DOHH2 (cell line): ENCODE data around the gene C19orf47.

Experiments
- CTCF ChIP-seq: fragments of 200-600 bp; sonication (generic); IDR thresholded peaks from one replicate; pipeline ENCODE4 v1.5.1; 2014; ENCODE audit warnings: antibody characterized with exemption, mild to moderate bottlenecking, low read depth, low read length; ENCODE audit not compliant: poor library complexity, severe bottlenecking
- EZH2phosphoT487 ChIP-seq: fragments of 200-600 bp; sonication (generic); IDR thresholded peaks from 2 replicates; pipeline ENCODE4 v1.6.1; 2017; ENCODE audit warnings: borderline replicate concordance, mild to moderate bottlenecking, antibody characterized with exemption, low read length, moderate library complexity, mixed read lengths

GRCh38 chr19:40342644-40343311 is 5.4 kb downstream of the C19orf47 start:
- TF ChIP-seq CTCF (no peak), EZH2phosphoT487 (no peak)
